HEK293 (cell line): Measurements from ENCODE around the gene NME5.

ENCODE experiments used
- CTCF ChIA-PET: fragments of 350-600 bp; formaldehyde crosslinking; extraction: SDS; loops from one replicate; lab custom pipeline; 2021; ENCODE audit warnings: antibody characterized with exemption; lab: Yijun Ruan, JAX
- POLR2A ChIA-PET: fragments of 300-600 bp; formaldehyde crosslinking; extraction: SDS; loops from one replicate; lab custom pipeline; 2020; ENCODE audit warnings: antibody characterized with exemption, inconsistent platforms; lab: Yijun Ruan, JAX
- H3K27ac ChIP-seq: fragments of 200-500 bp; sonication (Bioruptor generic); 2 replicates; pipeline ENCODE4 v1.5.1; 2014; ENCODE audit warnings: low read depth, low read length, control low read depth, inconsistent platforms; ENCODE audit errors: extremely low read depth
- H3K36me3 ChIP-seq, 2 experiments: fragments of 200-500 bp in 1 of 2; sonication (Bioruptor generic) in 1 of 2; 1 replicate in 1 of 2; 2 replicates in 1 of 2; pipeline ENCODE4 v1.5.1; 2014 to 2017; ENCODE audit warnings: inconsistent platforms in 2 of 2, low read length in 2 of 2; ENCODE audit not compliant: control insufficient read depth in 2 of 2, insufficient read depth in 1 of 2
- H3K4me1 ChIP-seq: fragments of 200-500 bp; sonication (Bioruptor generic); 2 replicates; pipeline ENCODE4 v1.5.1; 2014; ENCODE audit warnings: mild to moderate bottlenecking, low read length, inconsistent platforms; ENCODE audit not compliant: control insufficient read depth, insufficient read depth
- H3K4me3 ChIP-seq: 2 replicates; pipeline ENCODE4 v1.5.1; 2011; ENCODE audit warnings: low read depth, mild to moderate bottlenecking, control low read depth, low read length, moderate library complexity
- H3K9me3 ChIP-seq: fragments of 200-500 bp; sonication (Bioruptor generic); 2 replicates; pipeline ENCODE4 v1.5.1; 2014; ENCODE audit warnings: low read depth, low read length, inconsistent platforms; ENCODE audit not compliant: control insufficient read depth, insufficient read depth
- CTCF ChIP-seq: fragments of 450-650 bp; formaldehyde crosslinking; IDR thresholded peaks from 2 replicates; pipeline ENCODE4 v1.5.1; 2016; ENCODE audit warnings: missing biosample characterization, missing genetic modification characterization
- GLIS2 ChIP-seq: fragments of 450-650 bp; formaldehyde crosslinking; IDR thresholded peaks from 2 replicates; pipeline ENCODE4 v1.5.1; 2016; ENCODE audit warnings: missing biosample characterization, missing genetic modification characterization
- HOXA7 ChIP-seq: sonication (generic); formaldehyde crosslinking; IDR thresholded peaks from 2 replicates; pipeline ENCODE4 v1.8.1; 2022; ENCODE audit warnings: missing genetic modification reagents, borderline replicate concordance
- HOXD13 ChIP-seq: sonication (generic); formaldehyde crosslinking; IDR thresholded peaks from 2 replicates; pipeline ENCODE4 v1.8.0; 2022; ENCODE audit warnings: missing genetic modification reagents, borderline replicate concordance
- IKZF3 ChIP-seq: fragments of 450-650 bp; IDR thresholded peaks from 2 replicates; pipeline ENCODE4 v1.5.0; 2018; ENCODE audit warnings: missing biosample characterization, mild to moderate bottlenecking, missing genetic modification characterization, moderate library complexity
- TCF7L2 ChIP-seq: IDR thresholded peaks from 2 replicates; pipeline ENCODE4 v1.6.1; 2011; ENCODE audit warnings: low read depth, mild to moderate bottlenecking, inconsistent platforms, low read length, moderate library complexity, borderline replicate concordance
- TRIM28 ChIP-seq: IDR thresholded peaks from 2 replicates; pipeline ENCODE4 v1.6.1; 2011; ENCODE audit warnings: low read length, control low read depth, borderline replicate concordance
- ZBTB20 ChIP-seq: fragments of 450-650 bp; formaldehyde crosslinking; IDR thresholded peaks from 2 replicates; pipeline ENCODE4 v1.5.1; 2016; ENCODE audit warnings: missing biosample characterization, missing genetic modification characterization
- ZBTB26 ChIP-seq: fragments of 450-650 bp; formaldehyde crosslinking; optimal IDR thresholded peaks from 2 replicates; pipeline ENCODE3; 2016; ENCODE audit warnings: missing biosample characterization, mild to moderate bottlenecking, missing genetic modification characterization
- ZBTB48 ChIP-seq: fragments of 450-650 bp; formaldehyde crosslinking; IDR thresholded peaks from 2 replicates; pipeline ENCODE4 v1.5.1; 2016; ENCODE audit warnings: missing biosample characterization, missing genetic modification characterization
- ZBTB8A ChIP-seq: fragments of 450-650 bp; formaldehyde crosslinking; IDR thresholded peaks from 2 replicates; pipeline ENCODE4 v1.5.1; 2016; ENCODE audit warnings: missing biosample characterization, missing genetic modification characterization
- ZFP3 ChIP-seq: fragments of 450-650 bp; formaldehyde crosslinking; IDR thresholded peaks from 2 replicates; pipeline ENCODE4 v1.5.1; 2016; ENCODE audit warnings: low read depth, missing biosample characterization, missing genetic modification characterization
- ZIC2 ChIP-seq: fragments of 450-650 bp; formaldehyde crosslinking; IDR thresholded peaks from 2 replicates; pipeline ENCODE4 v1.5.1; 2016; ENCODE audit warnings: missing biosample characterization, missing genetic modification characterization
- ZNF2 ChIP-seq: fragments of 450-650 bp; formaldehyde crosslinking; IDR thresholded peaks from 2 replicates; pipeline ENCODE4 v1.5.1; 2016; ENCODE audit warnings: missing biosample characterization, missing genetic modification characterization
- ZNF202 ChIP-seq: fragments of 450-650 bp; formaldehyde crosslinking; IDR thresholded peaks from 2 replicates; pipeline ENCODE4 v1.5.1; 2016; ENCODE audit warnings: missing biosample characterization, missing genetic modification characterization, borderline replicate concordance
- ZNF214 ChIP-seq: fragments of 450-650 bp; formaldehyde crosslinking; IDR thresholded peaks from 2 replicates; pipeline ENCODE4 v1.5.1; 2017; ENCODE audit warnings: missing biosample characterization, mild to moderate bottlenecking, missing genetic modification characterization, borderline replicate concordance
- ZNF248 ChIP-seq: fragments of 450-650 bp; formaldehyde crosslinking; IDR thresholded peaks from 2 replicates; pipeline ENCODE4 v1.5.1; 2017; ENCODE audit warnings: missing biosample characterization, missing genetic modification characterization
- ZNF335 ChIP-seq: fragments of 450-650 bp; formaldehyde crosslinking; conservative IDR thresholded peaks from 2 replicates; pipeline ENCODE4 v1.5.1; 2016; ENCODE audit warnings: missing biosample characterization, missing genetic modification characterization
- ZNF341 ChIP-seq: fragments of 450-650 bp; formaldehyde crosslinking; IDR thresholded peaks from 2 replicates; pipeline ENCODE4; 2016; ENCODE audit warnings: low read depth, missing biosample characterization, missing genetic modification characterization
- ZNF394 ChIP-seq: fragments of 450-650 bp; formaldehyde crosslinking; IDR thresholded peaks from 2 replicates; pipeline ENCODE4 v1.5.1; 2016; ENCODE audit warnings: missing biosample characterization, missing genetic modification characterization, mild to moderate bottlenecking, moderate library complexity, borderline replicate concordance
- ZNF514 ChIP-seq: fragments of 450-650 bp; formaldehyde crosslinking; IDR thresholded peaks from 2 replicates; pipeline ENCODE4 v1.5.1; 2016; ENCODE audit warnings: missing biosample characterization, missing genetic modification characterization
- ZNF555 ChIP-seq: fragments of 450-650 bp; formaldehyde crosslinking; conservative IDR thresholded peaks from 2 replicates; pipeline ENCODE4 v1.5.1; 2017; ENCODE audit warnings: missing biosample characterization, mild to moderate bottlenecking, missing genetic modification characterization, inconsistent platforms
- ZNF561 ChIP-seq: fragments of 450-650 bp; IDR thresholded peaks from 2 replicates; pipeline ENCODE4 v1.5.1; 2018; ENCODE audit warnings: missing biosample characterization, missing genetic modification characterization, borderline replicate concordance
- ZNF571 ChIP-seq: fragments of 450-650 bp; formaldehyde crosslinking; IDR thresholded peaks from 2 replicates; pipeline ENCODE4 v1.5.0; 2017; ENCODE audit warnings: missing biosample characterization, missing genetic modification characterization
- ZNF623 ChIP-seq: fragments of 450-650 bp; formaldehyde crosslinking; IDR thresholded peaks from 2 replicates; pipeline ENCODE4 v1.5.1; 2016; ENCODE audit warnings: missing biosample characterization, missing genetic modification characterization
- ZNF626 ChIP-seq: fragments of 450-650 bp; sonication (Bioruptor Pico); formaldehyde crosslinking; IDR thresholded peaks from 2 replicates; pipeline ENCODE4 v1.5.1; 2018; ENCODE audit warnings: missing biosample characterization, missing genetic modification characterization, inconsistent platforms
- ZNF629 ChIP-seq: fragments of 450-650 bp; formaldehyde crosslinking; IDR thresholded peaks from 2 replicates; pipeline ENCODE4 v1.5.1; 2017; ENCODE audit warnings: missing biosample characterization, missing genetic modification characterization
- ZNF654 ChIP-seq: fragments of 450-650 bp; formaldehyde crosslinking; IDR thresholded peaks from 2 replicates; pipeline ENCODE4 v1.5.1; 2016; ENCODE audit warnings: low read depth, missing biosample characterization, missing genetic modification characterization
- ZNF660 ChIP-seq: fragments of 450-650 bp; IDR thresholded peaks from 2 replicates; pipeline ENCODE4 v1.5.1; 2018; ENCODE audit warnings: missing biosample characterization, mild to moderate bottlenecking, missing genetic modification characterization
- ZNF664 ChIP-seq: fragments of 450-650 bp; formaldehyde crosslinking; IDR thresholded peaks from 2 replicates; pipeline ENCODE4 v1.5.1; 2016; ENCODE audit warnings: missing biosample characterization, missing genetic modification characterization
- TF ChIP-seq, protein P1 (sequence below): fragments of 450-650 bp; formaldehyde crosslinking; IDR thresholded peaks from 2 replicates; pipeline ENCODE4 v1.5.1; 2016; ENCODE audit warnings: missing biosample characterization, missing genetic modification characterization

Gene NME5

GRCh38 chr5:138180183-138180782 is 41.1 kb upstream of the NME5 start:
- H3K36me3 ChIP-seq, result peaks cover 35 to 63% of the 10 kb centered on the region in 2 experiments
- 0 out of 2 replicates have a peak, but pooled peaks cover 3% of the 10 kb centered on the region for H3K4me1 ChIP-seq
- peak overlapping the region; percentile 70 for H3K4me3 ChIP-seq
- TF ChIP-seq ZBTB8A (no peak), ZBTB48 (tag by site-specific recombination) (peak; percentile 51; the same call in 1 of the 2 replicates), ZIC2 (tag by site-specific recombination) (no peak), ZNF660 (tag by site-specific recombination) (peak; percentile 93), ZNF2 (tag by site-specific recombination) (peak; percentile 32; the same call in 1 of the 2 replicates), ZNF561 (tag by site-specific recombination) (peak; percentile 35; the same call in 1 of the 2 replicates), ZFP3 (no peak), TRIM28 (0 out of 2 replicates have a peak, but pooled peaks have one; percentile 35), ZNF629 (tag by site-specific recombination) (peak; percentile 12; the same call in 1 of the 2 replicates), CTCF (tag by site-specific recombination) (peak; percentile 78), ZNF571 (tag by site-specific recombination) (no peak), ZNF654 (tag by site-specific recombination) (peak; percentile 95), ZNF335 (tag by site-specific recombination) (peak; percentile 60), HOXA7 (CRISPR knock-in tag) (no peak), IKZF3 (tag by site-specific recombination) (no peak)
- H3K9me3 ChIP-seq, result no peaks in the 10 kb centered on the region
- H3K27ac ChIP-seq, result no peak overlapping the region
- POLR2A ChIA-PET, result interaction anchor here (1.0 kb wide), 1 partner anchor 173 kb away, joined by 3 read pairs; no protein-coding TSS in a partner anchor
- CTCF ChIA-PET, result interaction anchor here (0.5 to 4.1 kb wide), 27 partner anchors 8 to 546 kb away, joined by 3 to 19 read pairs (median 4); partner anchors contain the start of gene CDC23

DNA sequence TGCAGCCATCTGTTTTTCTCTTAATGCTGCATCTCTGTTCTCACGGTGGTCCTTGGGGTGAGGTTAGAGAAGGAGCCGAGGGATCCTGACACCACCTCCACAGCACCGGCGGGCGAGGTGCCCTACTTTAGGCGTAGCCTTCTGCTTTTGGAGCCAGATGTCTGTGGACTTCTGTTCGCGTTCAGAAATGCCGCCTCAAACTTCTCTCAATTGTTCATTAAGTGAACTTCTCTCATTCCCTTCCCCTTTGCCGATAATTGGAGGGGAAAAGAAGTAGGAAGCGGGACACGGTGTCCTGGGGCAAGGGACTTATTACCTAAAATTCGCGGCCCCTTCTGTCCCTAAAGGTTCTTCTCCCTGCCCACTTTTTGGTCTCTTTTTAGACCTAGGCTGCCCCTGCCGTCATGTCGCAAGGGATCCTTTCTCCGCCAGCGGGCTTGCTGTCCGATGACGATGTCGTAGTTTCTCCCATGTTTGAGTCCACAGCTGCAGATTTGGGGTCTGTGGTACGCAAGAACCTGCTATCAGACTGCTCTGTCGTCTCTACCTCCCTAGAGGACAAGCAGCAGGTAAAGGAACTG is 40.1 kb upstream of the NME5 start:
- peaks cover 41 to 63% of the 10 kb centered on the region in 2 experiments for H3K36me3 ChIP-seq
- POLR2A ChIA-PET, result interaction anchor here (0.5 to 2.4 kb wide), 26 partner anchors 9 to 396 kb away, joined by 3 to 22 read pairs (median 5); partner anchors contain the start of genes CDC23, CDC25C, EGR1 and ETF1
- H3K4me3 ChIP-seq, result peak overlapping the region; percentile 70
- TF ChIP-seq ZIC2 (tag by site-specific recombination), result no peak
- TF ChIP-seq ZNF202 (tag by site-specific recombination), result no peak
- TF ChIP-seq ZNF248, result no peak
- TF ChIP-seq ZNF335 (tag by site-specific recombination), result peak; percentile 54; the same call in 1 of the 2 replicates
- TF ChIP-seq TCF7L2, result no peak
- TF ChIP-seq ZNF555 (tag by site-specific recombination), result no peak
- peak; percentile 91 for TF ChIP-seq ZBTB8A
- TF ChIP-seq ZBTB20 (tag by site-specific recombination), result 0 out of 2 replicates have a peak, but pooled peaks have one; percentile 11
- TF ChIP-seq ZNF514 (tag by site-specific recombination), result no peak
- TF ChIP-seq ZNF214 (tag by site-specific recombination), result no peak
- no peak for TF ChIP-seq HOXA7 (CRISPR knock-in tag)
- peak; percentile 12 for TF ChIP-seq ZBTB26 (tag by site-specific recombination)
- TF ChIP-seq, protein P1, sequence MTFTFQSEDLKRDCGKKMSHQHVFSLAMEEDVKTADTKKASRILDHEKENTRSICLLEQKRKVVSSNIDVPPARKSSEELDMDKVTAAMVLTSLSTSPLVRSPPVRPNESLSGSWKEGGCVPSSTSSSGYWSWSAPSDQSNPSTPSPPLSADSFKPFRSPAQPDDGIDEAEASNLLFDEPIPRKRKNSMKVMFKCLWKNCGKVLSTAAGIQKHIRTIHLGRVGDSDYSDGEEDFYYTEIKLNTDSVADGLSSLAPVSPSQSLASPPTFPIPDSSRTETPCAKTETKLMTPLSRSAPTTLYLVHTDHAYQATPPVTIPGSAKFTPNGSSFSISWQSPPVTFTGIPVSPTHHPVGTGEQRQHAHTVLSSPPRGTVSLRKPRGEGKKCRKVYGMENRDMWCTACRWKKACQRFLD (tag by site-specific recombination), result no peak
- TF ChIP-seq ZNF394 (tag by site-specific recombination), result no peak
- TF ChIP-seq ZNF629 (tag by site-specific recombination), result no peak
- no peak for TF ChIP-seq HOXD13 (CRISPR knock-in tag)
- TF ChIP-seq ZNF623 (tag by site-specific recombination), result no peak
- TF ChIP-seq ZNF664 (tag by site-specific recombination), result no peak
- no peak for TF ChIP-seq ZNF341 (tag by site-specific recombination)
- TF ChIP-seq ZNF626, result no peak
- TF ChIP-seq GLIS2 (tag by site-specific recombination), result no peak

More for the DNA sequence above, 40.1 kb upstream of the NME5 start:
- Histone ChIP-seq H3K4me1 (0 out of 2 replicates have a peak, but pooled peaks cover 3% of the 10 kb centered on the region), H3K27ac (peak overlapping the region; percentile 90), H3K9me3 (no peaks in the 10 kb centered on the region)
- CTCF ChIA-PET, result interaction anchor here (0.6 to 4.1 kb wide), 26 partner anchors 9 to 477 kb away, joined by 3 to 19 read pairs (median 4); no protein-coding TSS in a partner anchor
